Keratinocyte (primary cell): ENCODE measurements around the gene VSIR. TPM values are rescaled to one million over a fixed set of nuclear protein-coding genes. Genes with fewer than 3 reads are reported as not detected.

ENCODE experiments used
- DNase-seq: peaks from one replicate; pipeline ENCODE4 v3.0.0-alpha.2; 2011; ENCODE audit warnings: low read depth, missing footprints, low spot score
- FAIRE-seq: peaks from 2 replicates; lab custom pipeline; 2011; peaks lifted over from hg19 to GRCh38; lab: Jason Lieb, UNC
- H2AFZ ChIP-seq: 2 replicates; pipeline ENCODE4 v1.6.0; 2012; ENCODE audit warnings: low read length, control low read depth, inconsistent platforms; ENCODE audit not compliant: control insufficient read depth
- H3K27ac ChIP-seq: 2 replicates; pipeline ENCODE4 v1.5.1; 2011; ENCODE audit warnings: low read length; ENCODE audit not compliant: control insufficient read depth, insufficient read depth
- H3K27me3 ChIP-seq: 3 replicates; pipeline ENCODE4 v1.6.0; 2011; ENCODE audit warnings: low read length; ENCODE audit not compliant: control insufficient read depth, insufficient read depth; ENCODE audit errors: extremely low read depth
- H3K36me3 ChIP-seq, 2 experiments: 2 replicates in 1 of 2; 3 replicates in 1 of 2; pipeline ENCODE4 v1.5.1; 2011; ENCODE audit warnings: low read length in 2 of 2, mild to moderate bottlenecking in 1 of 2; ENCODE audit not compliant: control insufficient read depth in 2 of 2, insufficient read depth in 2 of 2; ENCODE audit errors: extremely low read depth in 1 of 2
- H3K4me1 ChIP-seq: 3 replicates; pipeline ENCODE4 v1.5.1; 2011; ENCODE audit warnings: low read length; ENCODE audit not compliant: control insufficient read depth, insufficient read depth; ENCODE audit errors: extremely low read depth
- H3K4me2 ChIP-seq: 3 replicates; pipeline ENCODE4 v1.6.0; 2011; ENCODE audit warnings: low read depth, low read length; ENCODE audit not compliant: control insufficient read depth, insufficient read depth; ENCODE audit errors: extremely low read depth
- H3K4me3 ChIP-seq, 3 experiments: fragments of 200-600 bp in 1 of 3; sonication (generic) in 1 of 3; 2 replicates in 2 of 3; 3 replicates in 1 of 3; pipeline ENCODE4 v1.5.1; 2011 to 2016; ENCODE audit warnings: low read length in 3 of 3, mild to moderate bottlenecking in 3 of 3, control low read depth in 2 of 3, inconsistent platforms in 1 of 3, low read depth in 1 of 3, mixed read lengths in 1 of 3, mixed run types in 1 of 3, moderate library complexity in 1 of 3; ENCODE audit not compliant: control insufficient read depth in 2 of 3, insufficient read depth in 2 of 3; ENCODE audit errors: extremely low read depth in 1 of 3
- H3K79me2 ChIP-seq: 2 replicates; pipeline ENCODE4 v1.6.0; 2012; ENCODE audit warnings: low read length; ENCODE audit not compliant: control insufficient read depth, insufficient read depth
- H3K9ac ChIP-seq: 3 replicates; pipeline ENCODE4 v1.6.0; 2011; ENCODE audit warnings: low read length; ENCODE audit not compliant: control insufficient read depth, insufficient read depth; ENCODE audit errors: extremely low read depth
- H3K9me1 ChIP-seq: 3 replicates; pipeline ENCODE4 v1.6.0; 2011; ENCODE audit warnings: low read length; ENCODE audit not compliant: control insufficient read depth, insufficient read depth; ENCODE audit errors: extremely low read depth
- H3K9me3 ChIP-seq: 2 replicates; pipeline ENCODE4 v1.5.1; 2012; ENCODE audit warnings: low read depth, low read length; ENCODE audit not compliant: control insufficient read depth
- H4K20me1 ChIP-seq: 3 replicates; pipeline ENCODE4 v1.6.0; 2011; ENCODE audit warnings: low read length; ENCODE audit not compliant: control insufficient read depth, insufficient read depth; ENCODE audit errors: extremely low read depth
- EZH2 ChIP-seq: IDR thresholded peaks from one replicate; pipeline ENCODE4 v1.6.1; 2012; ENCODE audit warnings: inconsistent platforms, mild to moderate bottlenecking, low read length, moderate library complexity
- dilution Hi-C: fragments of 300-500 bp; cut with MboI; formaldehyde crosslinking; loops from one replicate; pipeline ENCODE4 v1.7.0; 2020; ENCODE audit warnings: low sequenced_read_pairs; ENCODE audit not compliant: extremely low pct_ligation_motif_present
- polyA plus RNA-seq, 5 experiments: library from polyadenylated mRNA; depleted of rRNA in 3 of 5; stranded (reverse) in 3 of 5; stranded (forward) in 1 of 5; unstranded in 1 of 5; fragments of >200 nt; gene quantifications; 1 replicate in 1 of 5; 2 replicates in 3 of 5; 3 replicates in 1 of 5; pipeline versions ENCODE4 v1.2.1 to v1.2.3, GENCODE V29; 2011 to 2012; ENCODE audit warnings: missing spikeins in 2 of 5, low read depth in 1 of 5, low replicate concordance in 1 of 5
- TF ChIP-seq, protein P1 (sequence below), 3 experiments: IDR thresholded peaks in 1 of 3; conservative IDR thresholded peaks in 1 of 3; optimal IDR thresholded peaks in 1 of 3; 2 replicates in 2 of 3; 3 replicates in 1 of 3; pipeline versions ENCODE3 to v1.5.1; 2011; ENCODE audit warnings: low read length in 3 of 3, mild to moderate bottlenecking in 3 of 3, moderate library complexity in 2 of 3, control low read depth in 1 of 3, inconsistent platforms in 1 of 3; ENCODE audit not compliant: insufficient read depth in 2 of 3; ENCODE audit errors: extremely low read depth in 1 of 3

Gene VSIR
- polyA plus RNA-seq, 1 donor (not counting 4 experiments of a cell fraction or from before 2014, with no cell fraction given): 8.1 TPM

GRCh38 chr10:71741671-71742070 lies 31.6 kb downstream of the VSIR start:
- Histone ChIP-seq H3K79me2 (no peaks in the 10 kb centered on the region), H3K27ac (no peak overlapping the region), H3K4me1 (peaks cover 36% of the 10 kb centered on the region), H3K9me1 (no peaks in the 10 kb centered on the region), H3K27me3 (no peaks in the 10 kb centered on the region), H3K9ac (no peak overlapping the region), H3K4me2 (peak overlapping the region; percentile 48), H3K9me3 (no peaks in the 10 kb centered on the region), H3K4me3 (no peak overlapping the region), H4K20me1 (no peaks in the 10 kb centered on the region), H2AFZ (no peak overlapping the region), H3K36me3 (no peaks in the 10 kb centered on the region)
- no peak for TF ChIP-seq EZH2
- TF ChIP-seq, protein P1, sequence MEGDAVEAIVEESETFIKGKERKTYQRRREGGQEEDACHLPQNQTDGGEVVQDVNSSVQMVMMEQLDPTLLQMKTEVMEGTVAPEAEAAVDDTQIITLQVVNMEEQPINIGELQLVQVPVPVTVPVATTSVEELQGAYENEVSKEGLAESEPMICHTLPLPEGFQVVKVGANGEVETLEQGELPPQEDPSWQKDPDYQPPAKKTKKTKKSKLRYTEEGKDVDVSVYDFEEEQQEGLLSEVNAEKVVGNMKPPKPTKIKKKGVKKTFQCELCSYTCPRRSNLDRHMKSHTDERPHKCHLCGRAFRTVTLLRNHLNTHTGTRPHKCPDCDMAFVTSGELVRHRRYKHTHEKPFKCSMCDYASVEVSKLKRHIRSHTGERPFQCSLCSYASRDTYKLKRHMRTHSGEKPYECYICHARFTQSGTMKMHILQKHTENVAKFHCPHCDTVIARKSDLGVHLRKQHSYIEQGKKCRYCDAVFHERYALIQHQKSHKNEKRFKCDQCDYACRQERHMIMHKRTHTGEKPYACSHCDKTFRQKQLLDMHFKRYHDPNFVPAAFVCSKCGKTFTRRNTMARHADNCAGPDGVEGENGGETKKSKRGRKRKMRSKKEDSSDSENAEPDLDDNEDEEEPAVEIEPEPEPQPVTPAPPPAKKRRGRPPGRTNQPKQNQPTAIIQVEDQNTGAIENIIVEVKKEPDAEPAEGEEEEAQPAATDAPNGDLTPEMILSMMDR (optimal IDR thresholded peaks at IDR 0.05 in 1 of 3, IDR thresholded peaks at IDR 0.05 in 1 of 3, conservative IDR thresholded peaks at IDR 0.05 in 1 of 3; ENCODE audit: extremely low read depth in 1 of 3, insufficient read depth in 2 of 3, low read length in 3 of 3): no peak
- no peak for FAIRE-seq
- DNase-seq: no peak
- dilution Hi-C loops: no loop called here

DNA sequence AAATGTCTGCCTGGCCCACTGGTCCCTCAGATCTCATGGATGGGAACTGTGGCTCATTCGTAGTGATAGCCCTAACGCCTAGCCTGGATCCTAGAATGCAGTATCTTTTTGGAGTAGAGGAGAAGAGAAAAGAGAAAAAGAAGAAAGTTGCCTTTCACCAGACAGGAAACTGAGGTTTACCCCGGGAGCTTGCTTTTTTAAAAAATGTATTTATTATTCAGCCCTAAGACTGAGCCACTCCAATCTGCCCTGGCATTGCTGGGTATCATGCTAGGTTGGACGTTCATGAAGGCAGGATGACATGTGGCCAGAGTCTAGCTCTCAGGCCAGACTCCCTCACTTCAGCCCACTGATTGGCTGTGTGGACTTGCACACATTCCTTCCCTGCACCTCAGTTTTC lies 32.3 kb downstream of the VSIR start:
- Histone ChIP-seq H3K4me3 (no peak overlapping the region), H3K9me1 (no peaks in the 10 kb centered on the region), H3K9ac (no peak overlapping the region), H3K9me3 (no peaks in the 10 kb centered on the region), H3K4me1 (peaks cover 36% of the 10 kb centered on the region), H3K36me3 (no peaks in the 10 kb centered on the region), H3K27ac (no peak overlapping the region), H4K20me1 (no peaks in the 10 kb centered on the region), H2AFZ (no peak overlapping the region), H3K79me2 (no peaks in the 10 kb centered on the region), H3K27me3 (no peaks in the 10 kb centered on the region), H3K4me2 (no peak overlapping the region)
- dilution Hi-C loops: no loop called here
- DNase-seq: no peak
- TF ChIP-seq, protein P1 (optimal IDR thresholded peaks at IDR 0.05 in 1 of 3, IDR thresholded peaks at IDR 0.05 in 1 of 3, conservative IDR thresholded peaks at IDR 0.05 in 1 of 3; ENCODE audit: extremely low read depth in 1 of 3, insufficient read depth in 2 of 3, low read length in 3 of 3): no peak
- TF ChIP-seq EZH2: no peak
- FAIRE-seq: no peak
